Measurements from ENCODE around the gene CCDC71. TPM values are rescaled to one million over a fixed set of nuclear protein-coding genes. Genes with fewer than 3 reads are reported as not detected.

CCDC71 gene
- polyA plus RNA-seq, 3 donors = 1.0 to 11.2 (median 1.2) TPM

GRCh38 chr3:49119036-49119435, 47.1 kb downstream of the CCDC71 start:
- Mint-ChIP-seq H3K4me1 (peaks cover 11% of the 10 kb centered on the region), H3K9me3 (peaks cover 0 to 2% (median 0%) of the 10 kb centered on the region in 7 donors), H3K27me3 (ENCODE audit: low read depth in 3 of 3) (no peaks in the 10 kb centered on the region), H3K27ac (peak overlapping the region in 3 of 7 donors; percentile 14 to 58 (median 38)), H3K4me3 (no peak overlapping the region), H3K36me3 (peaks cover 43 to 48% of the 10 kb centered on the region in 2 donors)
- Histone ChIP-seq H3K4me3 (replicated peaks in 1 of 3; ENCODE audit: low read depth in 2 of 3, low read length in 3 of 3) (peak overlapping the region in 1 of 3 experiments; percentile 91), H3K36me3 (replicated peaks in 1 of 2; ENCODE audit: control insufficient read depth in 1 of 2, insufficient read depth in 2 of 2, low read length in 2 of 2) (peaks cover 51 to 54% of the 10 kb centered on the region in 2 donors), H4K20me1 (ENCODE audit: insufficient read depth, low read length) (peaks cover 8% of the 10 kb centered on the region), H3K4me2 (replicated peaks; ENCODE audit: extremely low read depth, low read length, poor library complexity, severe bottlenecking) (no peak overlapping the region), H3K27ac (ENCODE audit: low read depth in 1 of 2, low read length in 2 of 2) (peak overlapping the region in 1 of 2 donors; percentile 95), H2AFZ (ENCODE audit: insufficient read depth, low read depth, low read length, poor library complexity, severe bottlenecking) (no peak overlapping the region), H3K9me3 (replicated peaks in 1 of 2; ENCODE audit: control insufficient read depth in 1 of 2, insufficient read depth in 1 of 2, low read length in 2 of 2) (no peaks in the 10 kb centered on the region), H3K4me1 (ENCODE audit: control insufficient read depth in 1 of 2, insufficient read depth in 2 of 2, low read length in 2 of 2) (peaks cover 16 to 23% of the 10 kb centered on the region in 2 donors), H3K79me2 (ENCODE audit: insufficient read depth, low read length) (peaks cover 27% of the 10 kb centered on the region), H3K9ac (ENCODE audit: insufficient read depth, low read length, poor library complexity, severe bottlenecking) (no peak overlapping the region), H3K27me3 (ENCODE audit: control insufficient read depth in 2 of 2, insufficient read depth in 2 of 2, low read length in 2 of 2) (no peaks in the 10 kb centered on the region)
- DNase-seq = no peak
- 95% methylated on average over 10 of the region's 10 CpGs for WGBS (ENCODE audit: insufficient coverage)
- intact Hi-C loops (cut with micrococcal nuclease) = no loop called here
- TF ChIP-seq CTCF (IDR thresholded peaks at IDR 0.05) = no peak

Other genes with a start within 250 kb of the CCDC71 start
- 10 to 100 TPM; 68.2 to 94.8 (median 72.2) TPM for gene ARIH2, start 247.5 kb downstream of the CCDC71 start, polyA plus RNA-seq
- 10 to 100 TPM; 14.9 to 40.0 (median 18.1) TPM for gene P4HTM, start 176.1 kb downstream of the CCDC71 start, polyA plus RNA-seq
- gene WDR6, start 158.9 kb downstream of the CCDC71 start, polyA plus RNA-seq = 100 to 1,000 TPM in 1 of 3 donors, 10 to 100 TPM in 2; 30.6 to 103 (median 46.3) TPM
- gene DALRD3, start 147.8 kb downstream of the CCDC71 start, polyA plus RNA-seq = 10 to 100 TPM; 15.0 to 42.1 (median 20.0) TPM
- gene NDUFAF3, start 144.2 kb downstream of the CCDC71 start, polyA plus RNA-seq = 10 to 100 TPM; 42.1 to 93.4 (median 88.8) TPM
- gene IMPDH2, start 136.9 kb downstream of the CCDC71 start, polyA plus RNA-seq = 10 to 100 TPM; 20.8 to 67.3 (median 21.0) TPM
- gene QRICH1, start 72.3 kb downstream of the CCDC71 start, polyA plus RNA-seq = 100 to 1,000 TPM in 1 of 3 donors, 10 to 100 TPM in 1, 1 to 10 TPM in 1; 9.3 to 150 (median 16.1) TPM
- 100 to 1,000 TPM; 142 to 326 (median 142) TPM for gene QARS1, start 61.6 kb downstream of the CCDC71 start, polyA plus RNA-seq
- gene USP19, start 45.5 kb downstream of the CCDC71 start, polyA plus RNA-seq = 10 to 100 TPM; 18.4 to 55.7 (median 24.1) TPM
- 10 to 100 TPM in 1 of 3 donors, 1 to 10 TPM in 2; 4.0 to 59.3 (median 7.6) TPM for gene LAMB2, start 33.3 kb downstream of the CCDC71 start, polyA plus RNA-seq
- gene KLHDC8B, start 5.3 kb upstream of the CCDC71 start, polyA plus RNA-seq = 10 to 100 TPM in 2 of 3 donors, 1 to 10 TPM in 1; 7.5 to 16.7 (median 12.9) TPM
- 10 to 100 TPM in 1 of 3 donors, 1 to 10 TPM in 1, under 1 TPM in 1; 0.60 to 15.7 (median 1.0) TPM for gene C3orf62, start 110.9 kb upstream of the CCDC71 start, polyA plus RNA-seq
- gene USP4, start 173.7 kb upstream of the CCDC71 start, polyA plus RNA-seq = 100 to 1,000 TPM in 1 of 3 donors, 10 to 100 TPM in 2; 68.6 to 125 (median 78.9) TPM
- gene GPX1, start 192.0 kb upstream of the CCDC71 start, polyA plus RNA-seq = 1,000 to 10,000 TPM; 1,287 to 2,105 (median 1,394) TPM
- 1,000 to 10,000 TPM in 2 of 3 donors, 100 to 1,000 TPM in 1; 624 to 1,306 (median 1,179) TPM for gene RHOA, start 245.6 kb upstream of the CCDC71 start, polyA plus RNA-seq
- 10 to 100 TPM; 22.4 to 35.5 (median 26.7) TPM for gene TCTA, start 246.1 kb upstream of the CCDC71 start, polyA plus RNA-seq

All from CD14-positive monocyte (primary cell).